ENCODE results near the gene SIL1. TPM values are rescaled to one million over a fixed set of nuclear protein-coding genes. Genes with fewer than 3 reads are reported as not detected.
"Not testable (repeated sequence)": the region's sequence is repeated elsewhere in the genome, so short reads cannot be mapped to it uniquely, and the experiment has no call there.

Gene SIL1
- total and polyA plus RNA-seq, 2 of the 8 experiments (the other 6 are each of a cell fraction or from before 2014, with no cell fraction given), result 8.3 to 12.8 TPM

DNA sequence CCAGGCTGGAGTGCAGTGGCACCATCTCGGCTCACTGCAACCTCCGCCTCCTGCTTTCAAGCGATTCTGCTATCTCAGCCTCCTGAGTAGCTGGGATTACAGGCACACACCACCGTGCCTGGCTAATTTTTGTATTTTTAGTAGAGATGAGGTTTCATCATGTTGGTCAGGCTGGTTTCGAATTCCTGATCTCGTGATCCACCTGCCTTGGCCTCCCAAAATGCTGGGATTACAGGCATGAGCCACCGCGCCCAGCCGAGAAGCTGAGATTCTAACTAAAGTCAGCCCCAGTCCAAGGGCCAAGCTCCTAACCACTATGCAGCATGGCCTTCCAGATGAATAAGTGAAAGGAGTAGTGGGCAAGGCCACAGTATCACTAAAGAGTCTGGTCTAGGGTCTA lies 20.9 kb downstream of the SIL1 start:
- H3K9me3 ChIP-seq (ENCODE audit: insufficient read depth in 2 of 2, low read depth in 1 of 2, low read length in 1 of 2), result not testable (repeated sequence)

DNA sequence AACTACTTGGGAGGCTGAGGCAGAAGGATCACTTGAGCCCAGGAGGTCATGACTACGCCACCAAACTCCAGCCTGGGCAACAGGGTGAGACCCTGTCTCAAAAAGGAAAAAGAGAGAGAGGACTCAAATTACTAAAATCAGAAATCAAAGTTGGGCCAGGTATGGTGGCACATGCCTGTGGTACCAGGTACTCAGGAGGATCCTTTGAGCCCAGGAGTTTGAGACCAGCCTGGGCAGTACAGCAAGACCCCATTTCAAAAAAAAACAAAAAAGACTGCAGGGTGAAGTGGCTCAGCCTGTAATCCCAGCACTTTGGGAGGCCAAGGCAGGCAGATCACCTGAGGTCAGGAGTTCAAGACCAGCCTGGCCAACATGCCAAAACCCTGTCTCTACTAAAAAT lies 23.8 kb downstream of the SIL1 start:
- H2BK120ac ChIP-seq (replicated peaks; ENCODE audit: low read depth, low read length); CTCF ChIA-PET (ENCODE audit: partially characterized antibody); H2BK5ac ChIP-seq (ENCODE audit: low read depth, low read length); H3K4me3 ChIP-seq (ENCODE audit: extremely low read depth in 1 of 4, insufficient read depth in 2 of 4, low read depth in 3 of 4, low read length in 4 of 4); H4K20me1 ChIP-seq (replicated peaks in 1 of 2; ENCODE audit: control insufficient read depth in 1 of 2, insufficient read depth in 2 of 2, low read length in 2 of 2); H3K79me2 ChIP-seq (ENCODE audit: control insufficient read depth in 1 of 2, insufficient read depth in 2 of 2, low read length in 2 of 2); H2BK15ac ChIP-seq (ENCODE audit: low read length); FAIRE-seq; H3K23me2 ChIP-seq (ENCODE audit: low read depth, low read length); H3K56ac ChIP-seq (replicated peaks; ENCODE audit: insufficient read length, low read depth, low read length); H3K27me3 ChIP-seq (replicated peaks in 1 of 4; ENCODE audit: control insufficient read depth in 3 of 4, extremely low read depth in 1 of 4, insufficient read depth in 3 of 4, low read length in 3 of 4); H3K23ac ChIP-seq (ENCODE audit: insufficient read length); H4K8ac ChIP-seq (ENCODE audit: extremely low read depth, insufficient read depth, low read length); H3K14ac ChIP-seq (ENCODE audit: insufficient read length); H3K27ac ChIP-seq (ENCODE audit: low read depth, low read length); H2AK5ac ChIP-seq (ENCODE audit: low read depth, low read length); H2BK20ac ChIP-seq (ENCODE audit: low read length); H4K5ac ChIP-seq (ENCODE audit: insufficient read length, low read depth, low read length); H3K4ac ChIP-seq (replicated peaks; ENCODE audit: insufficient read length, low read depth, low read length); H3K9me3 ChIP-seq (ENCODE audit: insufficient read depth in 2 of 2, low read depth in 1 of 2, low read length in 1 of 2); H3K18ac ChIP-seq (ENCODE audit: extremely low read depth, low read length); H2AFZ ChIP-seq (ENCODE audit: low read length); POLR2A ChIA-PET (ENCODE audit: partially characterized antibody); H3K4me2 ChIP-seq (ENCODE audit: insufficient read depth in 1 of 2, low read depth in 2 of 2, low read length in 2 of 2); DNase-seq (ENCODE audit: low read depth in 1 of 2, low spot score in 2 of 2); H3K79me1 ChIP-seq (ENCODE audit: low read depth, low read length); H3K4me1 ChIP-seq (replicated peaks in 1 of 4; ENCODE audit: control insufficient read depth in 3 of 4, insufficient read depth in 4 of 4, low read length in 3 of 4); H3K9ac ChIP-seq (replicated peaks in 1 of 4; ENCODE audit: extremely low read depth in 1 of 4, low read depth in 3 of 4, low read length in 3 of 4); H4K91ac ChIP-seq (replicated peaks; ENCODE audit: insufficient read length, low read length); H2BK12ac ChIP-seq (ENCODE audit: low read depth, low read length); H3K36me3 ChIP-seq (ENCODE audit: control insufficient read depth in 2 of 4, insufficient read depth in 4 of 4, low read length in 3 of 4): not testable (repeated sequence)
- WGBS, 2 experiments (ENCODE audit: extremely low coverage in 1 of 2, insufficient coverage in 1 of 2, insufficient read length in 1 of 2, insufficient replicate concordance in 2 of 2, low coverage in 1 of 2, low lambda C conversion rate in 2 of 2, missing lambda C conversion rate in 1 of 2), result 90% methylated on average over 1 of the region's 1 CpG; no CpG with 5 or more reads in 1 of the 2 experiments

More for the DNA sequence above, 20.9 kb downstream of the SIL1 start:
- H2AFZ ChIP-seq (ENCODE audit: low read length); H3K79me2 ChIP-seq (ENCODE audit: control insufficient read depth in 1 of 2, insufficient read depth in 2 of 2, low read length in 2 of 2); H3K4me2 ChIP-seq (ENCODE audit: insufficient read depth in 1 of 2, low read depth in 2 of 2, low read length in 2 of 2); FAIRE-seq; H2BK15ac ChIP-seq (ENCODE audit: low read length); DNase-seq (ENCODE audit: low read depth in 1 of 2, low spot score in 2 of 2); H2AK5ac ChIP-seq (ENCODE audit: low read depth, low read length); H3K56ac ChIP-seq (replicated peaks; ENCODE audit: insufficient read length, low read depth, low read length); H3K14ac ChIP-seq (ENCODE audit: insufficient read length); H3K79me1 ChIP-seq (ENCODE audit: low read depth, low read length); H2BK20ac ChIP-seq (ENCODE audit: low read length); H3K4me3 ChIP-seq (ENCODE audit: extremely low read depth in 1 of 4, insufficient read depth in 2 of 4, low read depth in 3 of 4, low read length in 4 of 4); POLR2A ChIA-PET (ENCODE audit: partially characterized antibody); H3K9ac ChIP-seq (replicated peaks in 1 of 4; ENCODE audit: extremely low read depth in 1 of 4, low read depth in 3 of 4, low read length in 3 of 4); H4K5ac ChIP-seq (ENCODE audit: insufficient read length, low read depth, low read length); H4K20me1 ChIP-seq (replicated peaks in 1 of 2; ENCODE audit: control insufficient read depth in 1 of 2, insufficient read depth in 2 of 2, low read length in 2 of 2); H3K4me1 ChIP-seq (replicated peaks in 1 of 4; ENCODE audit: control insufficient read depth in 3 of 4, insufficient read depth in 4 of 4, low read length in 3 of 4); H3K18ac ChIP-seq (ENCODE audit: extremely low read depth, low read length); H2BK120ac ChIP-seq (replicated peaks; ENCODE audit: low read depth, low read length); H4K8ac ChIP-seq (ENCODE audit: extremely low read depth, insufficient read depth, low read length); H2BK12ac ChIP-seq (ENCODE audit: low read depth, low read length); H3K23ac ChIP-seq (ENCODE audit: insufficient read length); H3K36me3 ChIP-seq (ENCODE audit: control insufficient read depth in 2 of 4, insufficient read depth in 4 of 4, low read length in 3 of 4); H3K4ac ChIP-seq (replicated peaks; ENCODE audit: insufficient read length, low read depth, low read length); H3K27me3 ChIP-seq (replicated peaks in 1 of 4; ENCODE audit: control insufficient read depth in 3 of 4, extremely low read depth in 1 of 4, insufficient read depth in 3 of 4, low read length in 3 of 4); H3K27ac ChIP-seq (ENCODE audit: low read depth, low read length); H3K23me2 ChIP-seq (ENCODE audit: low read depth, low read length); H2BK5ac ChIP-seq (ENCODE audit: low read depth, low read length); H4K91ac ChIP-seq (replicated peaks; ENCODE audit: insufficient read length, low read length): not testable (repeated sequence)
- WGBS, 2 experiments (ENCODE audit: extremely low coverage in 1 of 2, insufficient coverage in 1 of 2, insufficient read length in 1 of 2, insufficient replicate concordance in 2 of 2, low coverage in 1 of 2, low lambda C conversion rate in 2 of 2, missing lambda C conversion rate in 1 of 2), result 84% methylated on average over 9 of the region's 9 CpGs; no CpG with 5 or more reads in 1 of the 2 experiments
- CTCF ChIA-PET (ENCODE audit: partially characterized antibody), result interaction anchor here (1.4 kb wide), 1 partner anchor 17 kb away, joined by 3 read pairs; no protein-coding TSS in a partner anchor
